Endothelial cell of umbilical vein (primary cell): ENCODE measurements around the gene TLNRD1. TPM values are rescaled to one million over a fixed set of nuclear protein-coding genes. Genes with fewer than 3 reads are reported as not detected.

Source experiments
- BruUV-seq: library from RNA; stranded (reverse); fragments of 400-500 nt; replicated peaks from 2 replicates; lab custom pipeline; 2021; lab: Mats Ljungman, UMichigan
- CTCF ChIA-PET: fragments of 300-600, 350-600 bp; sonication (Branson Sonifier 250); formaldehyde crosslinking; loops from one replicate; lab custom pipeline; 2021; ENCODE audit warnings: antibody characterized with exemption, inconsistent platforms; lab: Charles Lee
- POLR2A ChIA-PET: fragments of 300-600, 350-600 bp; sonication (Branson Sonifier 250); formaldehyde crosslinking; loops from one replicate; lab custom pipeline; 2021; ENCODE audit warnings: antibody characterized with exemption, inconsistent platforms; lab: Charles Lee
- DNase-seq: peaks from one replicate; pipeline ENCODE4 v3.0.0-alpha.2; 2011; ENCODE audit warnings: low read depth, low spot score
- FAIRE-seq: peaks from 2 replicates; lab custom pipeline; 2011; peaks lifted over from hg19 to GRCh38; lab: Jason Lieb, UNC
- H2AFZ ChIP-seq: 2 replicates; pipeline ENCODE4 v1.6.0; 2012; ENCODE audit warnings: low read depth, low read length, control low read depth, inconsistent platforms
- H3K27ac ChIP-seq: 2 replicates; pipeline ENCODE4 v1.5.1; 2011; ENCODE audit warnings: low read depth, mild to moderate bottlenecking, control low read depth, low read length, moderate library complexity; ENCODE audit not compliant: insufficient read depth
- H3K27me3 ChIP-seq, 2 experiments: 2 replicates each; pipeline versions ENCODE4 v1.6.0 to v1.6.1; 2011; ENCODE audit warnings: low read length in 2 of 2, mixed read lengths in 1 of 2; ENCODE audit not compliant: control insufficient read depth in 2 of 2, insufficient read depth in 2 of 2
- H3K36me3 ChIP-seq, 2 experiments: 2 replicates in 1 of 2; 3 replicates in 1 of 2; pipeline ENCODE4 v1.5.1; 2011; ENCODE audit warnings: low read length in 2 of 2, mild to moderate bottlenecking in 1 of 2, moderate library complexity in 1 of 2; ENCODE audit not compliant: control insufficient read depth in 2 of 2, insufficient read depth in 2 of 2; ENCODE audit errors: extremely low read depth in 1 of 2
- H3K4me1 ChIP-seq: 3 replicates; pipeline ENCODE4 v1.5.1; 2011; ENCODE audit warnings: mild to moderate bottlenecking, low read length; ENCODE audit not compliant: control insufficient read depth, insufficient read depth; ENCODE audit errors: extremely low read depth
- H3K4me2 ChIP-seq: 2 replicates; pipeline ENCODE4 v1.6.1; 2011; ENCODE audit warnings: low read length, control low read depth, mixed read lengths; ENCODE audit not compliant: insufficient read depth
- H3K4me3 ChIP-seq, 3 experiments: fragments of 200-600 bp in 1 of 3; sonication (generic), shearing (Covaris generic) in 1 of 3; replicated peaks in 1 of 3; 2 replicates each; pipeline ENCODE4 v1.5.1; 2011 to 2016; ENCODE audit warnings: control low read depth in 3 of 3, low read length in 3 of 3, mild to moderate bottlenecking in 2 of 3, inconsistent platforms in 1 of 3, low read depth in 1 of 3, moderate library complexity in 1 of 3; ENCODE audit not compliant: insufficient read depth in 1 of 3
- H3K79me2 ChIP-seq: 2 replicates; pipeline ENCODE4 v1.6.0; 2012; ENCODE audit warnings: low read length, inconsistent platforms; ENCODE audit not compliant: control insufficient read depth, insufficient read depth
- H3K9ac ChIP-seq: replicated peaks from 2 replicates; pipeline ENCODE3; 2011; ENCODE audit warnings: low read length, control low read depth; ENCODE audit not compliant: insufficient read depth; ENCODE audit errors: extremely low read depth
- H3K9me1 ChIP-seq: replicated peaks from 3 replicates; pipeline ENCODE4 v1.6.0; 2011; ENCODE audit warnings: mild to moderate bottlenecking, low read length; ENCODE audit not compliant: control insufficient read depth, insufficient read depth; ENCODE audit errors: extremely low read depth
- H3K9me3 ChIP-seq: replicated peaks from 2 replicates; pipeline ENCODE4 v1.5.1; 2012; ENCODE audit warnings: low read length, inconsistent platforms; ENCODE audit not compliant: control insufficient read depth, insufficient read depth
- H4K20me1 ChIP-seq: replicated peaks from 2 replicates; pipeline ENCODE3; 2011; ENCODE audit warnings: mild to moderate bottlenecking, low read length; ENCODE audit not compliant: control insufficient read depth, insufficient read depth; ENCODE audit errors: extremely low read depth
- EZH2 ChIP-seq: IDR thresholded peaks from 2 replicates; pipeline ENCODE4 v1.6.1; 2012; ENCODE audit warnings: borderline replicate concordance, low read depth, mild to moderate bottlenecking, moderate library complexity, low read length, inconsistent platforms; ENCODE audit not compliant: severe bottlenecking
- FOS ChIP-seq: IDR thresholded peaks from 2 replicates; pipeline ENCODE4 v1.6.1; 2011; ENCODE audit warnings: mild to moderate bottlenecking, low read length, moderate library complexity, borderline replicate concordance; ENCODE audit not compliant: insufficient read depth
- GATA2 ChIP-seq: IDR thresholded peaks from 2 replicates; pipeline ENCODE4 v1.7.0; 2011; ENCODE audit warnings: low read depth, mild to moderate bottlenecking, moderate library complexity, mixed read lengths, low read length; ENCODE audit not compliant: insufficient read length, insufficient read depth
- JUN ChIP-seq: IDR thresholded peaks from 2 replicates; pipeline ENCODE4 v1.6.1; 2011; ENCODE audit warnings: borderline replicate concordance, low read depth; ENCODE audit not compliant: insufficient read length, insufficient read depth
- MYC ChIP-seq: IDR thresholded peaks from one replicate; pipeline ENCODE4 v1.6.1; 2011; ENCODE audit warnings: mild to moderate bottlenecking, low read depth, low read length
- POLR2A ChIP-seq: IDR thresholded peaks from 2 replicates; pipeline ENCODE4 v1.6.1; 2012; ENCODE audit warnings: low read depth, mild to moderate bottlenecking, control low read depth, low read length
- POLR2AphosphoS5 ChIP-seq: IDR thresholded peaks from 2 replicates; pipeline ENCODE4 v1.6.1; 2012; ENCODE audit warnings: low read depth, mild to moderate bottlenecking, control low read depth, low read length, moderate library complexity; ENCODE audit not compliant: insufficient read depth
- dilution Hi-C: fragments of 300-500 bp; cut with MboI; formaldehyde crosslinking; loops from one replicate; pipeline ENCODE4 v1.15.0; 2019; ENCODE audit warnings: low sequenced_read_pairs; ENCODE audit not compliant: extremely low pct_ligation_motif_present
- intact Hi-C: fragments of 100-400 bp; cut with micrococcal nuclease; formaldehyde crosslinking; loops from one replicate; pipeline ENCODE4 v1.10.0; 2022
- polyA plus RNA-seq, 4 experiments: library from polyadenylated mRNA; depleted of rRNA in 3 of 4; stranded (reverse) in 3 of 4; unstranded in 1 of 4; fragments of >200 nt; gene quantifications; 2 replicates each; pipeline versions ENCODE4 v1.2.1 to v1.2.3, GENCODE V29; 2011 to 2012; ENCODE audit warnings: missing spikeins in 1 of 4
- total RNA-seq: library from RNA; stranded (reverse); gene quantifications from 2 replicates; pipeline ENCODE4 v1.2.3, GENCODE V29; 2021
- TF ChIP-seq, protein P1 (sequence below): IDR thresholded peaks from 2 replicates; pipeline ENCODE4 v1.6.1; 2011; ENCODE audit not compliant: insufficient read depth, insufficient read length
- TF ChIP-seq, protein P2 (sequence below), 2 donors: IDR thresholded peaks; 1 replicate in 1 of 2; 2 replicates in 1 of 2; pipeline ENCODE4 v1.5.1; 2011; ENCODE audit warnings: low read length in 2 of 2, mild to moderate bottlenecking in 2 of 2, moderate library complexity in 2 of 2, control low read depth in 1 of 2, inconsistent platforms in 1 of 2, low read depth in 1 of 2; ENCODE audit not compliant: insufficient read depth in 1 of 2; ENCODE audit errors: extremely low read depth in 1 of 2

TLNRD1 gene
- total and polyA plus RNA-seq, 2 donors (not counting 3 experiments of a cell fraction or from before 2014, with no cell fraction given) = 17.8 to 33.0 TPM

DNA sequence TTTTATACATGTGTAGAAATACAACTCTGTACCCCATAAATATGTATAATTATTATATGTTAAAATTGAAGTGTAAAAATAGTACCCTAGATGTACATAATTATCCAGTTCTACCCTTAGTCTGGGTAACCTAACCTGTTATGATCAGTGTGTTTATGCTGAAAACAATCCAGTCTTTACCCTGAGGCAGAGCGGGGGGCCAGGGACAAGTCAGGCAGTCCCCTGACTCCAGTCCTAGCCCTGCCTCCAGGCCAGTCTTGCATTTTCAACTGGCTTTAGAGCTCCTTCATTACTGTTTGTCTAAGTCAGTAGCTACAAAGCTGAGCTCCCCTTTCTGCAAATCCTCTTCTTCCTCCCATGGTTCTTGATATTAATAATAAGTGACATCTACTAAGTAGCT is 14.2 kb upstream of the TLNRD1 start:
- ChIA-PET CTCF (interaction anchor here (1.3 to 4.8 kb wide), 3 partner anchors 122 to 279 kb away, joined by 3 to 20 read pairs (median 6); no protein-coding TSS in a partner anchor), POLR2A (no interaction called here)
- Histone ChIP-seq H2AFZ (no peak overlapping the region), H3K36me3 (peaks cover 0 to 2% of the 10 kb centered on the region in 2 experiments), H3K4me1 (peaks cover 18% of the 10 kb centered on the region), H3K4me2 (no peak overlapping the region), H3K9me1 (no peaks in the 10 kb centered on the region), H3K27ac (no peak overlapping the region), H3K79me2 (peaks cover 59% of the 10 kb centered on the region), H4K20me1 (peaks cover 2% of the 10 kb centered on the region), H3K9me3 (no peaks in the 10 kb centered on the region), H3K27me3 (no peaks in the 10 kb centered on the region), H3K4me3 (no peak overlapping the region), H3K9ac (no peak overlapping the region)
- FAIRE-seq (no peak), DNase-seq (no peak)
- dilution Hi-C loops = no loop called here
- intact Hi-C loops = no loop called here
- BruUV-seq = no TSS peak
- TF ChIP-seq, protein P1, sequence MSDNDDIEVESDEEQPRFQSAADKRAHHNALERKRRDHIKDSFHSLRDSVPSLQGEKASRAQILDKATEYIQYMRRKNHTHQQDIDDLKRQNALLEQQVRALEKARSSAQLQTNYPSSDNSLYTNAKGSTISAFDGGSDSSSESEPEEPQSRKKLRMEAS = no peak
- TF ChIP-seq POLR2AphosphoS5 (no peak), POLR2A (no peak), JUN (no peak), FOS (no peak), GATA2 (no peak), EZH2 (no peak), MYC (no peak)
- TF ChIP-seq, protein P2, sequence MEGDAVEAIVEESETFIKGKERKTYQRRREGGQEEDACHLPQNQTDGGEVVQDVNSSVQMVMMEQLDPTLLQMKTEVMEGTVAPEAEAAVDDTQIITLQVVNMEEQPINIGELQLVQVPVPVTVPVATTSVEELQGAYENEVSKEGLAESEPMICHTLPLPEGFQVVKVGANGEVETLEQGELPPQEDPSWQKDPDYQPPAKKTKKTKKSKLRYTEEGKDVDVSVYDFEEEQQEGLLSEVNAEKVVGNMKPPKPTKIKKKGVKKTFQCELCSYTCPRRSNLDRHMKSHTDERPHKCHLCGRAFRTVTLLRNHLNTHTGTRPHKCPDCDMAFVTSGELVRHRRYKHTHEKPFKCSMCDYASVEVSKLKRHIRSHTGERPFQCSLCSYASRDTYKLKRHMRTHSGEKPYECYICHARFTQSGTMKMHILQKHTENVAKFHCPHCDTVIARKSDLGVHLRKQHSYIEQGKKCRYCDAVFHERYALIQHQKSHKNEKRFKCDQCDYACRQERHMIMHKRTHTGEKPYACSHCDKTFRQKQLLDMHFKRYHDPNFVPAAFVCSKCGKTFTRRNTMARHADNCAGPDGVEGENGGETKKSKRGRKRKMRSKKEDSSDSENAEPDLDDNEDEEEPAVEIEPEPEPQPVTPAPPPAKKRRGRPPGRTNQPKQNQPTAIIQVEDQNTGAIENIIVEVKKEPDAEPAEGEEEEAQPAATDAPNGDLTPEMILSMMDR (IDR thresholded peaks at IDR 0.05; ENCODE audit: extremely low read depth in 1 of 2, insufficient read depth in 1 of 2, low read depth in 1 of 2, low read length in 2 of 2) = no peak
